HG03354 (cell line): ENCODE data around the gene ALOXE3.
A peak's percentile ranks its signal among the peaks of the same experiment; 100 is the strongest.
"Not testable (repeated sequence)": the region's sequence is repeated elsewhere in the genome, so short reads cannot be mapped to it uniquely, and the experiment has no call there.

Source experiments
- ATAC-seq: cut with Tn5 transposase; IDR thresholded peaks from one replicate; pipeline ENCODE4 v1.9.1; 2021; ENCODE audit warnings: mild to moderate bottlenecking; ENCODE audit not compliant: unreplicated experiment, poor library complexity, severe bottlenecking

The ALOXE3 gene

DNA sequence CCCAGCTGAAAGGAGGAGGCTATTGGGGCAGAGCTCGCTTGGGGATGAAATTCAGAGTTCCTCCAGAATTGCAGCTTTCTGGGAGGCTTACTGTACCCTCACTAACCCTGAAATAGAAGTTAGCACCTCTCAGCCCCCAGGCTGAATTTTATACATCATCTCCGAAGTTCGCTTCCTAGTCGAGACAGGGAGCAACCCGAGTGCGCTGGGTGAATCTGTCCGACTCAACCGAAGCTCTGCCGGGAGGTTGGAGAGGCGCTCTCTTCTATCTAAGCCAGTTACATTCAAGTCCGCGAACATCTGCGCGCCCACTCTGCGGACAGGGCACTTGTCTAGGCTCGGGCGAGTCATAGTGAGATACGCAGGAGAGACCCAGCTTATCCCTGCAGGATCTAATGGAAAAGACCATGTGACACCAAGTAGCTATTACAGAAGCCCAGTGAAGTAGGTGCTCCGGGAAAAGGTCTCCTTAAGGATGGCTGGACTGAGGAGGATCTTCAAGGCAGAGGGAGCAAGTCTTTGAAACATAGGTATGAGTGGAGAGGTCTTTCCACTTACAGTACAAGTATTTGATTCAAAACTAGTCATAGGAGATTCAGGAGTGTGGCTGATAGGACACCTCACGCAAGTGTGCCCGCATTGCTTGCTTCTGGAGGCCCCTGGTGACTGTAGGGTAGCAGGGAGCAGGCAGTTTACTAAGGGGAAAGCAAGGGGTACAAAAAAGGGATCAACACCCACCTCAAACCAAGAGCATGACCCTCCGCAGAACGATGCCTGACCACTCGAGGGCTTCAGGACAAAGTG, 6.2 kb upstream of the ALOXE3 start:
- no peak for ATAC-seq

GRCh38 chr17:8123695-8124349, 5.5 kb upstream of the ALOXE3 start, which contains the start of gene HES7:
TSS of gene HES7 (minus strand) at chr17:8124106. CDS start at chr17:8124084, 22 bp downstream.
- ATAC-seq: no peak

- no peak for ATAC-seq
Observed at GRCh38 chr17:8122924-8123694, 4.8 kb upstream of the ALOXE3 start.

DNA sequence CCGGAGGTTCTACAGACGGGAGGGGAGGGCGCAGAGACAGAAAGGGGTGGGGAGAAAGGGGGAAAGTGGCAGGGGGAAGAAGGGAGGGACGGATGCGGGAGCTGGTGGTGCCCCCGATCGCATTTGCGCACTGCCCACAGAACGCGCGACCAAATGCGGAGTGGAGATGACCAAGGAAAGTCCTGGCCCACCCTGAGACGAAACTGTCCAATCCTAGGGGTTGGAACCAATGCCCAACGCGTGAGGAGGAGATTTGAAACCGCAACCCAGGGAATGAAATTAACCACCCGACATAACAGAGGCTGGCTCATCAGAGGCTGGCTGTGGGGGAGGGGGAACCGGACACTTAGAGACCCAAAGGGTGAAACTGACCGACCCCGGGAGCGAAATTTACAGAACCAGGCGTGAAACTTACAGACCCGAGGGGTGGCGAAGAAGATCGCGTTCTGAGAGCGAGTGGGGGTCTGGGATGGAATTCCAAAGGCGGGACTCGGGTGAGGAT, 4.2 kb upstream of the ALOXE3 start:
- ATAC-seq: no peak

- no peak for ATAC-seq
Observed at GRCh38 chr17:8121681-8122421, 3.5 kb upstream of the ALOXE3 start.

DNA sequence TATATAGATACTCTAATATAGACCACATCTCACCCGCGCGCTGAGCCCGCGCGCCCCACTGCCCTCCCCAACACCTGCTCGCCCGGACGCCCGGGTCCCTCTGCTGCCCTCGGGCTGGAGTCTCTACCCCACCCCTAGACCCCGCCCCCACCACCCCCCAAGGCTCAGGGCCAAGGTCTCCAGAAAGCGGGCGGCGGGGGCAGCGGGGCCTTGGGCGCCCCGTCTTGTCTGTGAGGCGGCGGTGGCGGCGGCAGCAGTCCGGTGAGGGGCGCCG, 3.0 kb upstream of the ALOXE3 start:
- ATAC-seq: no peak

DNA sequence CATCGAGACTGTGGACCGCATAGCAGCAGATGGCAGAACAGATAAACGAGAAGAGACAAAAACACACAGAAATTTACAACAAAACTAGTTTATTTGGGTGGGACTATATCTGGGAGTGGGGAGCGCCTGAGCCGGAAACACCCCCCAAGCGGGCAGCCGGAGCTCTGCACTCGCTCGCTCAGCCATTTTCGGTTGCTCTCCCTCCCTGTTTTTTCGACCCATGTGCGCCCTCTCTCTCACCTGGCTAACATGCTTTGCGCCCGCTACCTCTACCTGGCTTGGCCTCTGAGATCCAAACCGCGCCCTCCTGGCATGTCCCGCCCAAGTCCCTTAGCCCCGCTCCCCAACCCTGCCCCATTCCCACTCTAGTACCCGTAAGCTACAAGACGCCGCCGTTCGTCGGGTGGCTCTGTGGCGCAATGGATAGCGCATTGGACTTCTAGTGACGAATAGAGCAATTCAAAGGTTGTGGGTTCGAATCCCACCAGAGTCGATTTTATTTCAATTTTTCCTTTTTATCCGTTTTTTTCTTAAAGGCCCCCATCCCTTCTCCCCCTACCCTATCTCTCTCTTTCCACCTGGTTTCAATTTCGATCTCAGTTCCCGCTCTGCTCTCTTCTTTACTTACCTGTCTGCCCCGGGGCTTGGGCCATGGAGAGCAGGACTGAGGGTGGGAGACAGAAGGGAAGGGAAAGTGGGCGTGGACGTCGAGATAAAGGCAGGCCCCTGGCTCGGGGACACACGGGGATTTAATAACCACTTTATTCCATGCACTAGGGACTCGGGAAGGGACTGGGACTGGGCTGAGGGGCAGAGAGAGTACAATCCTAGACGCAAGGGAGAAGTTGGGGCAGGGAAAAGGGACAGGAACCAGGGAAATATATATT, 2.4 kb upstream of the ALOXE3 start:
- ATAC-seq: no peak

- ATAC-seq: peak; percentile 32
Observed at GRCh38 chr17:8119581-8120519, 1.5 kb upstream of the ALOXE3 start.

DNA sequence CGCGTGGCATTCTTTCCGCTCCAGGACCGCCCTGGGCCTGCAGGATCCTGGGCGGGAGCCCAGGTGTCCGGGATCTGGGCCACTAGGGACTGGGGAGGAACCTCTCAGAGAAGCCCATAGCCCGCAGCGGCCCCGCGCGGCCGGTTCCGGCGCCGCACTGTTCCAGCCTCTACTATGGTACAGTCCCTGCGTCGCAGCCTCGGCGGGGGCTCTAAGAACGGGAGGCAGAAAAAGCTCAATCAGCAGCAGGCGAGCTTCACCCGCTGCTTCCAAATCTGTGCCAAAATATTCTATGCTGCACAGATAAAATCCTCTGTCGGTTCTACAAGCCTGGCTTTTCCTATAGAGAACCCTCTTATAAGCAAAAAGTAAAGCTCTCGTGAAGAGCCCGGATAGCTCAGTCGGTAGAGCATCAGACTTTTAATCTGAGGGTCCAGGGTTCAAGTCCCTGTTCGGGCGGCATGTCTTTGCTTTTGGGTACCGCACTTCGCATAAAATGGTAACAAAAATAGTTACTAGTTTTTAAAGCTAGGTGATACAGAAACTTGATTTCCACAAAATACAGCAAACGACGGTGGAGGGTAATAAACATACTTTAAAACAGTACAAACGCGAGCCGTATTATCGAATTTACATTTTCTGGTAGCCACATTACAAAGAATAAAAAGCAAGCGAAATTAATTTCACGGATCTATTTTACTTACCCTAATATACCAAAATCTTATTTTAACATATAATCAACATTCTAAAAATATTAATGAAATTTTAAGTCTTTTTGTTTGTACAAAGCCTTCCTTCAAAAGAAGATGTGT, 661 bp upstream of the ALOXE3 start:
- peak; percentile 40 for ATAC-seq

DNA sequence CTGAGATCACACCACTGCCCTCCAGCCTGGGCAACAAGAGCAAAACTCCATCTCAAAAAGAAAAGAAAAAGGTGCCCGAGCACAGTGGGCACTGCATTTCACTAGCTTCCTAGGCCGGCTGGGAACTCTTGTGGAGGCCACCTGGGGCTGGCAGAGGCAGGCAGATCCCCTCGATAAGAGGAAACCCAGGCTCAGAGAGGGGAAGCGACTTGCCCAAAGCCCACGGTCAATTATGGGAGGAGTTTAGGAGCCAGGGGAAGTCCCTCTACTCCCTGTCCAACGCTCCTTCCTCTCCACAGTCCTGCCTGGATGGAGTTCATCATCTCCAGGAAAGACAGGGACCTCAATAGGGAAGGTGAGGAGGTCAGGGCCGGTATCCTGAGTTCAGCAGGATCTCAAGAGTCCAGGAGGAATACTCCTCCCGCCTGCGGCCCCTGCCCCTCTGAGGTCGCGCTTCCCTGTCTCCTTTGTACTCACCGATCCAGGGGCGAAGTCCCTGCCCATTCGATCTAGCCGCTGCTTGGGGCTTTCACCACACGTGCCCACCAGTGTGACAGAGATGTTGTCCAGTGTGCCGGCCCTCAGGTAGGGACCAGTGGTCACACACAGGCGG, 841 bp downstream of the ALOXE3 start:
- no peak for ATAC-seq

DNA sequence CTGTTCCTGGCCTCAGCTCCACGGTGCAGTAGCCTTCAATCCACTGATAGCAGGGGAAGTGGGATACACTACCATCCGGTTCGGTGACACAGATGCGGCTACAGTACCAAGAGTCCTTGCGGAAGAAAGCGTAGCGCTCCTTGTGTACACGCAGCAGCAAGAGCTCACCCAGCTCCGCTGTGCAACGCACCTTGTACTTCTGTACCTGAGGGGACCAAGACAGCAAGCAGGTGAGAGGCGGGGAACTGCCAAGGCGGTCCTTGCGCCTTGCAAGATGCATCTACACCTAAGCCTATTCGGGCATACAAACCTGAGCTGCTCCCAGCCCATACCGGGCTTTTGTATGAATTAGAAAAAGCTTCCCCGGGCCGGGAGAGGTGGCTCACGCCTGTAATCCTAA, 1.5 kb downstream of the ALOXE3 start:
- no peak for ATAC-seq

DNA sequence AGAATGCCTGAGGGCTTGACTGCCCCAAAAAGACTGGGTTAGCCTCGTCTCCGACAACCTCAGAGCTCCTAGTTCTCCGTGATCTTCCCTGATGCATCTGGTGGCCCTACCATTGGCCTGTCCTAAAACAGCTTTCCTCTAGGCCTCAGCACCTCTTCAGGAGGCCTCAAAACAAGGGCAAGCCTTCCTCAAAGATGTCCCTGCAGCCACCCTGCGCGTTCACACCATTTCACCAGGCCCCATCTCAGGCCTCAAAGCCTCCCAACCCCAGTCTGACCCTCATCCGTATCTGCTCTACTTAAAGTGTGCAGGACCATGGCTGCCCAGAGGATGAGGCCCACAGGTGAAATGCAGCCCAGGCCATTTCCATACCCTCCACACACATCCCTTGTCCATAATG, 7.4 kb downstream of the ALOXE3 start:
- ATAC-seq: no peak

DNA sequence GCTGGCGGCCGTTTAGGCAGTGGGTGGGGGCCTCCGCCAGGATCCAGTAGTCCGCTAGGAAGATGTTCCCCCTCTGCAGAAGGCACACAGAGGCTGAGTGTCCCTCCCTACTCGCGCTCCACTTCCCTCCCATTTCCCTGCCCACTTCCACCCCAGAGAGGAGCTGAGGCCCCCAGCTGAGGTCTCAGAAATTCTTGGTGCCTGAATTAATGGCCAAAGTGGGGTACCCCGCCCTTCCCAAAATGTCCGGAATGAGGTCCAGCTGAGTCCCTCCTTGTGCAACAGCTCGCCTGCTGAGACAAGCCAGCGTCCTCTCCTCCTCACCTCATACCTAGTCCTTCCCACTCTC, 7.9 kb downstream of the ALOXE3 start:
- no peak for ATAC-seq

DNA sequence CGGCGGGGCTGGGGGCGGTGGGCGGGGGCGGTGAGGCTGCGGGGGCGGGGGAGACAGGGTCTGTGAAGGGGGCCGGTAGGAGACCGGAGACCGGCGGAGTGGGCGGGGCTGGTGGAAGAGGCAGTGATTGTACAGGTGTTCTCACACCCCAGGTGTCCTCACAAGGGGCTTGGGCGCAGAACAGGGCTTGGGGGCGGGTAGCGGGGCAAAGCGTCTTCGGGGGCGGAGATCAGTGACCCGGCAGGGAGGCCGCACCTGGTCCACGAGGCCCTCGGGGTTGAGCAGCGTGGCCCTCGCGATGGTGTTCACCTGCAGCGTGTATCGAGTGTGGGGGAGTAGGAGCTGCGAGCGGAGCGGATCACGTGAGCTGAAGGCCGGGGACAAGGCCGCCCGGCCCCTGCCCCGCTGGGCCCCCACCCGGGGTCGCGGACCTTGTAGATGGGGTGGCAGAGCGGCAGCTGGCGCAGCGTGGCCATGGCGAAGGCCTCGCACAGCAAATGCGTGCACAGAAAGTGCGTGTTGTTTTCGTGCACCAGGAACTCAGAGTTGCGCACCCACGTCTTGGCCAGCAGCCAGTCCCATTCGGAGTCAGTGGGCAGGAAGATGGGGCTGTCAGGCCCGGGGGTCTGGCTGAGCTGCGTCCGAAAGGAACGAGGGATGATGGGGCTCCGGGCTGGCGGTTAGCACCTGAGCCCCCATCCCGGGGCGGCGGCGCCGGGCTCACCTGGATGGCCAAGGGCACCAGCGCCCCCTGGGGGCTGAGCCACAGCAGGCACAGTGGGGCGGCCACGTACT, 8.5 kb downstream of the ALOXE3 start:
- ATAC-seq: no peak

DNA sequence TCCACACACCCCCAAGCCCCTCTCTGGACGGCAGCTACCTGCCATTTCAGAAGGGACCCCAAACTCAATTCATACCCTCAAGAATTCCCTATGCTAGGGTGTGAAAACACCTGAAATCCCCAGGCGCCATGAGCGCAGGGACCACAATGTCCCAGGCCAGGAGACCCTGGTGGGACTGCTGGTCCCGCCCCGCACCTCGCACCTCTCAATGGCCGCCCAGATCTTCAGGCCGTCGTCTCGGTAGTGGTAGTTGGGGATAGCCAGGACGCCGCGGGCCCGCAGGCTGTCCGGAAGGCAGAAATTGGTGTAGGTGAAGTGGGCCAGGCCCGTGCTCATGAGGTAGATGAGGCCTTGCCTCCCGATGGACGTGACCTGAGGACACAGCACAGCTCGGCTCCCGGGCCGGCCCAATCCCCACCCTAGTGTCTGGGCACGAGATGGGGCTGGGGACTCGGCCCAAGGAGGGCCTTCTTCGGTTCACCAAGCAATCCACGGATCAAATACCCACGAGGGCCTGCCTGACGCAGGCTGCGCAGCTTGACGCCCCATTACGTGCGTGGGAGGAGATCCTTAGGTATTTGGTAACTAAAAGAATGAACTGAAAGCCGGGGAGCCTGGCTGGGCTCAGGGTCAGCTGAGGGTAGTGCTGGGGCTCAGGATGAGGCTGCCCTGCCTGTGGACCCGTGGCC, 9.2 kb downstream of the ALOXE3 start:
- no peak for ATAC-seq

DNA sequence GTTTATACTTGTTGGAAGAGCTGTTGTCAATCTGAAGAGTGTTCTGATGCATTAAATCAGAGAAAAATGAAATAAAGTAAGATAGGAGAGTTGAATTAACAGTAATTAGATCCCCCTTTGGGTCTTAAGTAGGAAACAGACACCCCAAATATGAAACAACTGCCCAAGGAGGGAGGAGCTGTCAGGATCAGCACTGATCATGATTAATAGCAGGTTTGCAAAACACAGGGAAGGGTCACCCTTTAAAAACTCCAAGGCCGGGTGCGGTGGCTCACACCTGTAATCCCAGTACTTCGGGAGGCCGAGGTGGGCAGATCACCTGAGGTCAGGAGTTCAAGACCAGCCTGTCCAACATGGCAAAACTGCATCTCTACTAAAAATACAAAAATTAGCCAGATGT, 11.3 kb downstream of the ALOXE3 start:
- ATAC-seq: not testable (repeated sequence)
